Dermis blood vessel endothelial cell (primary cell): ENCODE results near the gene TIPARP. TPM values are rescaled to one million over a fixed set of nuclear protein-coding genes. Genes with fewer than 3 reads are reported as not detected.
A peak's percentile ranks its signal among the peaks of the same experiment; 100 is the strongest.
"Not testable (repeated sequence)": the region's sequence is repeated elsewhere in the genome, so short reads cannot be mapped to it uniquely, and the experiment has no call there.

Experiments
- DNase-seq: peaks from one replicate; pipeline ENCODE4 v3.0.0; 2010
- total RNA-seq: library from RNA; depleted of rRNA; stranded (reverse); fragments of >200 nt; gene quantifications from 2 replicates; pipeline ENCODE4 v1.2.3, GENCODE V29; 2014

Gene TIPARP
- total RNA-seq, 1 donor from 2014 or later = 23.1 TPM

- DNase-seq = no peak
These were observed 41.9 kb downstream of the TIPARP start for GRCh38 chr3:156716105-156716862.

DNA sequence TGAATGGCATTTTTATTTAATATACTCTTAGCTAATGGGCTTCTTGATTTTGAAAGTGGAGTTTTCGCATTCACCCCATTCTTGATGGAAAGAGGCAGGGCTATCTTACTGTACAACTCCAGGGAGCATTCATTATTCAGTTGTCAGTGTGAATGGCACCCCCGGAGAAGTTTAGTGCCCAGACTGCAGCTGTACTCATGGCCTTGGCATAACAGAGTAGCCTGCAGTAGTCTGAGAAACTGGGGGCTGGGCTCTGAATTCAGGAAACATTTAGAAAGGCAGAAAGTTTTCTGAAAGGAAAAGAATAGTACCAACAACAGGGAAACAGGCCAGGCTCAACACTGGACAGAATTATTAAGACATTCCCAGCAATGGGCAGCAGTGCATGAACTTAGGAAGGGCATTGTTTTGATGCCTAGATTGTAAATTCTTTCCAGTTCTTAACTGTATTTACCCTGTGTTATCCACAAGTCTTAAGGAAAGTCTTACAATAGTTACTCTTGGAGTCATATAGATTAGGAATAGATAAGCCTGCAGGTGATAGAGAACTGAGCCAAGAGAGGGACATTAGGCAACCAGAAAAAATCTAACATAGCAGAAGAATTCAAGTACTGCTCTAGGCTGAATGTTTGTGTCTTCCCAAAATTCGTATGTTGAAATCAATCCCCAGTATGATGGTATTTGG lies 44.4 kb downstream of the TIPARP start:
- DNase-seq = peak; percentile 36

DNA sequence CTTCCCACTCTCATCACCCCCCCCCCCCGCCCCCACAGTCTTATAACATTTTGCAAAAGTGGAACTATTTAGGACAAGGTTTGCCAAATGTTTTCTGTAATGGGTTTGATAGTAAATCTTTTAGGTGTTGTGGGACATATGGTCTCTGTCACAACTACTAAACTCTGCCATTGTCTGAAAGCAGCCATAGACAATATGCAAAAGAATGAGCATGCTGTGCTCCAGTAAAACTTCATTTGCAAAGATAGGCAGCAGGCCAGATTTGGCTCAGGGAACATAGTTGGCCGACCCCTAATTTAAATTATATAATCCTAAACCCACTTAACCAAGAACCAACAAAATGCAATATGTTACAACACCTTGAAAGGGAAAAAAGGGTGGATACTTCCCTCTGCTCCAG lies 46.4 kb downstream of the TIPARP start:
- DNase-seq = no peak

DNA sequence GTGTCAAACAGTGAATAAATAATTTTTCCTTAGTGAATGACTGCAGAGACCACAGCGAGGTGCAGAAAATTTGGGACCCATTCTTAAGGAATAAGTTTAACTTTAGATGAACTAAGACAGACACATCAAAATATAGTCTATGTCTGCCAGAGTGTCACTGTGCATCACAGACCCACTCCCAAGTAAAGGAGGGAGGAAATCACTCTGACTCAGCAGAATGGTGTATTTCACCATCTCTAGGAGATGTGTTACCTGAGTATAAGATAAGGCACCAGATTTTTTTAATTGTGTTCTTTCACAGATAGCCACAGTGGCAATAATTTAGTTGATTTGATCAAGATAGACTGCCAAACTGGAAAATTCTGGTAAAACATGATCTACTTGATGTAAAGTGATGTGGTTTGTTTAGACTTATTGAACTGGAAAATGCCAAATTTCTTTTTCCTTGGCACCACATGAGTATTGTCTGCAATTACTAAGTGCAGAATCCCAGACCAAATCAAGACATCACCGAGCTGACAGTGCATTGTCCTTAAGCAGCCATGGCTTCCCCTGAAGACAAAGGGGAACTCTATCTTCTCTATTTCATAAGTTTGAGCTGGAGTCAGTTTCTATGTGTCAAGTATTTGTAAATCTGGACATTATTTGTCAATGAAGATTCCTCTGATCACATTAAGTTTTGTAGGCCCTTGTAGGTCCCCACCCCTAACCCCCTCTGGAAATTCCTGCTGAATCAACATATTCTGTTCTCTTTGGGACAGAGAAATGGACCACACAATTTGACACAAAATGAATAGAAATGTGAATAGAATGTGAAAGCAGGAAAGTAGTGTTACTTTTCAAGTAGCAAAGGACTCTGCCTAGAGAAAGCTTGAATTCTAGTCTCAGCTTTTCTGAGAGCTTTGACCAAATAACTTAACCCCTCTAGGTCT lies 47.6 kb downstream of the TIPARP start:
- DNase-seq = no peak

DNA sequence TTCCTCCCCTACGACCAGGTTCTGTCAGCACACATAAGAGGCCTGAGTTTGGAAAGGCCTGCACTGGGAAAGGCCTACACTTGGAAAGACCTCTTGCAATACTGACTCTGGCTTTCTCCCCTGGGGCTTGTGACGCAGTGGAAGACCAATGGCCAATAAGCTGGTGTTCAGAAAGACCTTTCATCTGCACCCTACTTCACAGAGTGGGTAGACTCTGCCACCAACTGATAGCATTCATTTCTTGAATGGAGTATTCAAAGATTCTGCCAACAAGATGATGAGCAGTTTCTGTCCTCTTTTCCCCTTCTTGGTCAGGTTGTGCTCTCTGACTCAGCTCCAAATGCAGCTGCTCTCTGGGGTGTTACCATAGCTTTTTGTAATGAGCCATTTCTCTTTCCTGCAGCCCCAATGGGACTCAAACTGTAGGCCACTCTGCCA lies 48.8 kb downstream of the TIPARP start:
- DNase-seq = no peak

DNA sequence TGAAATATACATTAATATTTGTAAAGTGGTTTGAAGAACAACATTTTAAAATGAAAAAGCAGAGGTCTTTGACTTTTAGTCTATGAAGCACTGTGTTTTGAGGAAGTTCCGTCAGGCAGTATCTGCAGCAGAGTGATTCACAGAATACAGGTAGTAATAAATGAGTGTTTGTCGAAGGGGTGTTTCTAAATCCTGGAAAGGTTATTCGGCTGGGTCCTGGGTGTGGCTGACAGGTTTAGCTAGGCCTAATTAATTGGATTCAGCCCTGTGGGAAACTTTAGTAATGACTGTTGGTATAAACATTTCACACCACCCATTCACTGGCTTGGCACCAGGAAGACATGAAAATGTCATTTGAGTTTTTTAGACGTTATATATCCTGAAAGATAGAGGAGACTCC lies 51.3 kb downstream of the TIPARP start:
- no peak for DNase-seq

DNA sequence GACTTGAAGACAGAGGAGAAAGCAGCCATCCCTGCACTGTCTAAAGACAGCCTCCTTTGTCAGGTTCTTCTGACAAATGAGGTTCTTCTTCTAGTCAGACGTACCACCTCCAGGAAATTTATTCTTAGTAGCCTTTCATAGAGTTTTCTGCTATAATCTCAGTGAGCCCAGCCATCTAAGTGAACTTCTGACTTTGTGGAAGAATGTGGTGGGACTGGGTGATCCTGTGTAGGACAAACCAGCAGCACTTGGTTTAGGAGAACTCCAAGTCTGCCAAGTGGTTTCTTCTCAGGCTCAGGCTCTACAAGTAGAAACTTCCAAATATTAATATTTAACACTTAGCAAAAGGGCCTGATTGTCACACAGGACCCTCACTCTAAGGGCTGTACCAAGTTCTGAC lies 52.1 kb downstream of the TIPARP start:
- no peak for DNase-seq

DNA sequence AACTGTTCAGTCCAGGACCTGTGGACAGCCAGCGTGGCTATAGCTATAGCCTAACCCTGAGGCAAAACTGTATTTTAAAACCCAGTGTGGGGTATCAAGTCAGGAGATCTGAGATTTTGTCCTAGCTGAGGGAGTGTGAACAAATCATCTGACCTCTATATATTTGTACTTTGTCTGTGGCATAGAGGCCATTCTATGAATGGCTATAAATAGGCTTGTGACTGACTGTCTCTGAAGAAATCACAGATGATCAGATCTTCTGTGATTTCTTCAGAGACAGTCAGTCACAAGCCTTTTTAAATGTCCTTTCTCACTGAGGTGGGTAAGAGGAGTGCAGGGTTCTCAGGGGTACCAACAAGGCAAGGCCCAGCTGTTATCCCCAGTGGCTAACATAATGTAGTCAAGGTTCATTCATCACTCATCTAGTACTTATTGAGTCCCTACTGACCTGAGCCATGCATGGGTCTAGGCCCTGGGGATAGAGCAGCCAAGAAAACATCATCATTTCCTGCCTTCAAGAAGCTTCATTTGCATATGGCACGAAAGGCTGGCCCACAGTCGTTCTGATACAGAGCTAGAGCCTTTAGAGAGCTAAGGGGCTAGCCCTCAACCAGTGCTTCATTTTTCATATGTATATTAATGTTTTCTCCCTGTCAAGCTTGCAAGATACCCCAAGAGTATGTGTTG lies 53.3 kb downstream of the TIPARP start:
- no peak for DNase-seq

- no peak for DNase-seq
These were observed 54.0 kb downstream of the TIPARP start for GRCh38 chr3:156728267-156728985.

GRCh38 chr3:156729460-156730179 lies 55.2 kb downstream of the TIPARP start:
- DNase-seq = no peak

GRCh38 chr3:156731813-156732212 lies 57.4 kb downstream of the TIPARP start:
- DNase-seq = no peak

- no peak for DNase-seq
These were observed 57.9 kb downstream of the TIPARP start for GRCh38 chr3:156732261-156732660.

- no peak for DNase-seq
These were observed 58.5 kb downstream of the TIPARP start for GRCh38 chr3:156732715-156733421.

DNA sequence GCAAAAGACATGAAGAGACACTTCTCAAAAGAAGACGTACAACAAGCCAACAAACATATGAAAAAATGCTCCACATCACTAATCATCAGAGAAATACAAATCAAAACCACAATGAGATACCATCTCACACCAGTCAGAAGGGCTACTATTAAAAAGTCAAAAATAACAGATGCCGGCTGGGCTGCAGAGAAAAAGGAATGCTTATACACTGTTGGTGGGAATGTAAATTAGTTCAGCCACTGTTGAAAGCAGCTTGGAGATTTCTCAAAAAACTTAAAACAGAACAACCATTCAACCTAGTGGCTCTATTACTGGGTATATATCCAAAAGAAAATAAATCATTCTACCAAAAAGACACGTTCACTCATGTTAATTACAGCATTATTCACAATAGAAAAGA lies 60.3 kb downstream of the TIPARP start:
- not testable (repeated sequence) for DNase-seq

GRCh38 chr3:156735471-156735870 lies 61.1 kb downstream of the TIPARP start:
- DNase-seq = no peak

DNA sequence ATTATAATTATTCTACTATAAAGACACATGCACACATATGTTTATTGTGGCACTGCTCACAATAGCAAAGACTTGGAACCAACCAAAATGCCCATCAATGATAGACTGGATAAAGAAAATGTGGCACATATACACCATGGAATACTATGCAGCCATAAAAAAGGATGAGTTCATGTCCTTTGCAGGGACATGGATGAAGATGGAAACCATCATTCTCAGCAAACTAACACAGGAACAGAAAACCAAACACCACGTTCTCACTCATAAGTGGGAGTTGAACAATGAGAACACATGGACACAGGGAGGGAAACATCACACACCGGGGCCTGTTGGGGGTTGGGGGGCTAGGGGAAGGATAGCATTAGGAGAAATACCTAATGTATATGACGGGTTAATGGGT lies 62.7 kb downstream of the TIPARP start:
- not testable (repeated sequence) for DNase-seq

DNA sequence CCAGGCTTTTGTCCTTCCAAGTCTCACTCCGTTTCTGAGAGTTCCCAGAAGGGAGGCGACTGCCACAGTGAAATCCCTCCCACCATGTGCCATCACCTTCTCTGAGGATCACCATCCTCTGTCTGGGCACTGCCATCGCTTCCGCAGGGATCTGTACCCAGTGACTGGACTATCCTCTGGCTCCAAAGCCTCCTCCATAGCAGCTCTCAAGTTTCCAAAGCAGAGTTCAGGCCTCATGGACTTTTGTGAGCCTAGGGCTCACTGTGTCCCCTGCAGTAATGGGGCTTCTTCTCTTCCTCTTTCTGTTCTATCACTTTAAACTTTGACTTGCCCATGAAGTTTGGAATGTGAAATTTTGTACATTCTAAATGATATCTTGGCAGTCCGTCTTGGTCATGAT lies 63.9 kb downstream of the TIPARP start:
- DNase-seq = no peak

- no peak for DNase-seq
These were observed 65.6 kb downstream of the TIPARP start for GRCh38 chr3:156739976-156740375.

- DNase-seq = not testable (repeated sequence)
These were observed 66.2 kb downstream of the TIPARP start for GRCh38 chr3:156740581-156740980.

- no peak for DNase-seq
These were observed 67.5 kb downstream of the TIPARP start for GRCh38 chr3:156741935-156742334.
